Nephron progenitor cell (in vitro differentiated cells): ENCODE measurements around the gene ZNF346.
"Not testable (repeated sequence)": the region's sequence is repeated elsewhere in the genome, so short reads cannot be mapped to it uniquely, and the experiment has no call there.

ENCODE experiments used
- DNase-seq: peaks from one replicate; pipeline ENCODE4 v3.0.0; 2021
- H3K27ac Mint-ChIP-seq: 2 replicates; pipeline ENCODE4 v1.8.0; 2021; ENCODE audit warnings: mild to moderate bottlenecking, moderate library complexity, mixed read lengths
- H3K27me3 Mint-ChIP-seq: 2 replicates; pipeline ENCODE4 v1.8.0; 2021; ENCODE audit warnings: mild to moderate bottlenecking, low read depth, mixed read lengths; ENCODE audit not compliant: poor library complexity
- H3K36me3 Mint-ChIP-seq: 2 replicates; pipeline ENCODE4 v1.8.0; 2021; ENCODE audit warnings: low read depth, mixed read lengths
- H3K4me1 Mint-ChIP-seq: 2 replicates; pipeline ENCODE4 v1.8.0; 2021; ENCODE audit warnings: mixed read lengths
- H3K4me3 Mint-ChIP-seq: 2 replicates; pipeline ENCODE4 v1.8.0; 2021; ENCODE audit warnings: mild to moderate bottlenecking, moderate library complexity, mixed read lengths
- H3K9me3 Mint-ChIP-seq: 2 replicates; pipeline ENCODE4 v1.8.0; 2021; ENCODE audit warnings: mild to moderate bottlenecking, moderate library complexity, mixed read lengths
- CTCF ChIP-seq: fragments of 200-600 bp; sonication (generic); IDR thresholded peaks from 2 replicates; pipeline ENCODE4 v1.5.0; 2021; ENCODE audit warnings: antibody characterized with exemption

ZNF346 gene

GRCh38 chr5:177022386-177023302, at the start of gene ZNF346:
Gene ZNF346, plus strand, starts transcription at chr5:177022696. Its CDS starts 43 bp downstream, at chr5:177022739.
- H3K27me3 Mint-ChIP-seq, result peaks cover 4% of the 10 kb centered on the region
- H3K4me3 Mint-ChIP-seq, result peak within 1 kb of the TSS; percentile 98
- peaks cover 33% of the 10 kb centered on the region for H3K4me1 Mint-ChIP-seq
- peak within 1 kb of the TSS; percentile 96 for H3K27ac Mint-ChIP-seq
- no peaks in the 10 kb centered on the region for H3K9me3 Mint-ChIP-seq
- TF ChIP-seq CTCF, result peak; percentile 65
- peak; percentile 90 for DNase-seq
- peaks cover 31% of the 10 kb centered on the region for H3K36me3 Mint-ChIP-seq

- Mint-ChIP-seq H3K36me3 (peaks cover 75% of the 10 kb centered on the region), H3K27me3 (peaks cover 2% of the 10 kb centered on the region), H3K4me1 (peaks cover 4% of the 10 kb centered on the region), H3K9me3 (peaks cover 20% of the 10 kb centered on the region), H3K4me3 (no peak overlapping the region), H3K27ac (no peak overlapping the region)
- no peak for DNase-seq
- TF ChIP-seq CTCF, result no peak
These were observed 42.8 kb upstream of the ZNF346 start for GRCh38 chr5:176979669-176980068.

- H3K9me3 Mint-ChIP-seq, result peaks cover 32% of the 10 kb centered on the region
- H3K4me3 Mint-ChIP-seq, result no peak overlapping the region
- DNase-seq, result no peak
- peaks cover 77% of the 10 kb centered on the region for H3K36me3 Mint-ChIP-seq
- H3K27me3 Mint-ChIP-seq, result peaks cover 2% of the 10 kb centered on the region
- no peak for TF ChIP-seq CTCF
- no peak overlapping the region for H3K27ac Mint-ChIP-seq
- peaks cover 4% of the 10 kb centered on the region for H3K4me1 Mint-ChIP-seq
These were observed 41.7 kb upstream of the ZNF346 start for GRCh38 chr5:176980818-176981217.

- Mint-ChIP-seq H3K36me3 (peaks cover 87% of the 10 kb centered on the region), H3K9me3 (peaks cover 49% of the 10 kb centered on the region)
- H3K27me3 Mint-ChIP-seq, H3K4me1 Mint-ChIP-seq, DNase-seq, H3K27ac Mint-ChIP-seq, H3K4me3 Mint-ChIP-seq: not testable (repeated sequence)
These were observed 39.4 kb upstream of the ZNF346 start for GRCh38 chr5:176983112-176983511.

- Mint-ChIP-seq H3K36me3 (peaks cover 88% of the 10 kb centered on the region), H3K9me3 (peaks cover 53% of the 10 kb centered on the region)
- not testable (repeated sequence) for H3K27me3 Mint-ChIP-seq
These were observed 38.9 kb upstream of the ZNF346 start for GRCh38 chr5:176983593-176983992.

GRCh38 chr5:176984176-176984575, 38.3 kb upstream of the ZNF346 start:
- DNase-seq, H3K4me3 Mint-ChIP-seq, H3K27me3 Mint-ChIP-seq, H3K27ac Mint-ChIP-seq, H3K4me1 Mint-ChIP-seq: not testable (repeated sequence)
- peaks cover 57% of the 10 kb centered on the region for H3K9me3 Mint-ChIP-seq
- H3K36me3 Mint-ChIP-seq, result peaks cover 88% of the 10 kb centered on the region

More at GRCh38 chr5:176983593-176983992, 38.9 kb upstream of the ZNF346 start:
- DNase-seq, H3K27ac Mint-ChIP-seq, H3K4me1 Mint-ChIP-seq, H3K4me3 Mint-ChIP-seq: not testable (repeated sequence)

GRCh38 chr5:176985516-176985915, 37.0 kb upstream of the ZNF346 start:
- Mint-ChIP-seq H3K4me3 (no peak overlapping the region), H3K36me3 (peaks cover 82% of the 10 kb centered on the region), H3K27ac (no peak overlapping the region), H3K9me3 (peaks cover 62% of the 10 kb centered on the region), H3K27me3 (peaks cover 2% of the 10 kb centered on the region), H3K4me1 (no peaks in the 10 kb centered on the region)
- no peak for DNase-seq
- TF ChIP-seq CTCF, result no peak
